Stimulated activated CD8-positive, alpha-beta memory T cell treated with anti-CD3 and anti-CD28 coated beads, Interleukin-12 subunit alpha, Interleukin-12 subunit beta, amount 100 ng/mL, for 4 hours (primary cell): ENCODE results near the gene GCSAM.
A peak's percentile ranks its signal among the peaks of the same experiment; 100 is the strongest.

Source experiments
- DNase-seq: peaks from one replicate; pipeline ENCODE4 v3.0.0-alpha.2; 2020; ENCODE audit warnings: low read depth

Gene GCSAM, protein sequence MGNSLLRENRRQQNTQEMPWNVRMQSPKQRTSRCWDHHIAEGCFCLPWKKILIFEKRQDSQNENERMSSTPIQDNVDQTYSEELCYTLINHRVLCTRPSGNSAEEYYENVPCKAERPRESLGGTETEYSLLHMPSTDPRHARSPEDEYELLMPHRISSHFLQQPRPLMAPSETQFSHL

DNA sequence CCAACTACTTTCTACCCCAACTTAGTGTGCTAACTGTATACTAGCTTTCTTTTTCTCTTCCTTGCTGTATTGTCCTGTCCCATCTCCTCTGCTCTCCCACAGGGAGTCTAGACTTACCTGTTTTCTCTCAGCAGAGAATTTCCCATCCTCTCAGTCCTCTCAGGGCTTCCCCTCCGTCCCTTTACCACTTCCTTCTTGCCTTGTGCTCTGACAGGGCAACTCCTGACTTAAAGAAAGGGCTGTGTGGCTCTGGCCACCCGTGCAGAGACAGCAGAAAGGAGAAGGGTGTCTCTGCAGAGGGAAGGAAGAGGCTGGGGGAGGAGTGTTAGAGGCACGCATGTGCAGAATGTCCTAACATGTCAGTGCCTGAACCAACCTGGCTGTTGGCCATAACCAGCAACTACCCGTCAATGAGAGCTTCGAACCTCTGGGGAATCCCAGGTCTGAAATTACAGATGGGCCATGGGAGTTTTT, at the start of gene GCSAM:
GCSAM (minus strand) TSS at position 274 of the 474 bp plus-strand sequence; CDS start at position 146, 128 bp downstream.
- peak; percentile 16 for DNase-seq

DNA sequence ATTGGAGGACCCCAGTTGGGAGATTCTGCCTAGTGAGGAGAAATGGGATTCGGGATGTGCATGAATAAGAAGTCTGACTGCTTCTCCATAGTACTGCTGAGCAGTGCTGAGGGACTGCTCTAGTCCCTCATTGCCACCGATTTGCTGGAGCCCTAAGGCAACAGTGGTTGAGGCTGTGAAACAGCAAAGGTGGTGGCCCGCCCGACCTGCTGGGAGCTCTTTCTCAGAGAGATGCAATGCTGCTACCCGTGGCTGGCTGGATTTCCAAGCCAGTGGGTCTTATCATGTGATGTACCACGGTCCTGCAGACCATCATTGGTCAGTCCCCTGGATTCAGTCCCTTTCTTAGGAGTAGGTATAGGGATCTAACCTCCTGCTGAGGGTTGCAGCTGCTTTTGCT, 42.6 kb upstream of the GCSAM start:
- DNase-seq, result no peak

DNA sequence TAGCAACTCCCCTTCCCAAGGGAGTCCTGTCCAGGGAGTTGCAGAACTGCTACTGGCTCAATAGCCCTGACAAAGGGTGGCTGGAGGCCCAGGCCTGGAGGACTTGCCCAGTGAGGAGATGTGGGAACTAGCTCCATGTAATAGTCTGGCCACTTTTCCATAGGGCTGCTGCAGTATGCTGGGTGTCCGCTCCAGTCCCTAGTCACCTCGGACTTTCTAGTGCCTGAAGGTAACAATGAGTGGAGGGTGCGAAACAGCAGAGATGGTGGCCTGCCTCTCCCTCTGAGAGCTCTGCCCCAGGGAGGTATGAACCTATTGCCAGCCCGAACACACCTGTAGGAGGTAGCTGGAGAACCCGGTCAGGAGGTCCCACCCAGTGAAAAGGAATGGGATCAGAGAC, 42.0 kb upstream of the GCSAM start:
- no peak for DNase-seq

DNA sequence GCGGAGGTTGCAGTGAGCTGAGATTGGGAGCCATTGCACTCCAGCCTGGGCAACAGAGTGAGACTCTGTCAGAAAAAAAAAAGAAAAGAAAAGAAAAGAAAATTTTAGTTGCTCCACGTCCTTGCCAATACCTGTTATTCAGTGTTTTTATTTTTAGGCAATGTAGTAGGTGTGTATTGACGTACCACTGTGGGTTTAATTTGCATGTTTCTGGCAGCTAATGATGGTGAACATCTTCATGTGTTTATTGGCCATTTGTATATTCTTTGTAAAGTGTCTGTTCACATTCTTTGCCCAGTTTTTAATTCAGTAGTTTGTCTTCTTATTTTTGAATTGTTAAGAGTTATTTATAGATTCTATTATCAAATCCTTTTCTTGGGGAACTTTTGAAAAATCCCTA, 38.1 kb upstream of the GCSAM start:
- no peak for DNase-seq

DNA sequence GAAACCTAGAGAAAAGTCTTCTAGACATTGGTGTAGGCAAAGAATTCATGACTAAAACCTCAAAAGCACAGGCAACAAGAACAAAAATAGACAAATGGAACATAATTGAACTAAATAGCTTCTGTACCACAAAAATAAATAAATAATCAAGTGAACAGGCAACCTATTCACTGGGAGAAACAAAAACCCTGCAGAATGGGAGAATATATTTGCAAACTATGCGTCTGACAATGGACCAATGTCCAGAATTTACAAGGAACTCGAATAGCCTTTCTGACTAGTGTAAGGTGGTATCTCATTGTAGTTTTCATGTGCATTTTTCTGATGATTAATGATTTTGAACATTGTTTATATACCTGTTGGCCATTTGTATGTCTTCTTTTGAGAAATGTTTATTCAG, 37.0 kb upstream of the GCSAM start:
- no peak for DNase-seq

DNA sequence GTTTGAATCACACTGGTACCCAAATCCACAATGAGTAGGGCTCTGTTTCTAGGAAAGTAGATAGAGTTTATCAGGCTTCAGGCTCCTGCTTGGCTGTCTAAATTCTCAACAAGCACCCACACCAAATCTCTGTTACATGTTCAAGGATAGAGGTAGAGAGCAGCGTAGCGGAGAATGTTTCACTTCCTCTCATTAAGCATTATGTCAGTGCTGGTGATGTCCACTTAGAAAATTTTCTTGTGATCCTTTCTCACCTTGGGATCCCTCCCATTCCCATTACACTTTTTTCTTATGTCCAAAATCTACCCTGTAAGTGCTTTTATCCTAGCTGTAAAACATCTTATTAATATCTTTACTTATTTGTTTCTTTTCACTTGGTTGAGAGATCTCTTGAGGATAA, 34.7 kb upstream of the GCSAM start:
- DNase-seq, result no peak

DNA sequence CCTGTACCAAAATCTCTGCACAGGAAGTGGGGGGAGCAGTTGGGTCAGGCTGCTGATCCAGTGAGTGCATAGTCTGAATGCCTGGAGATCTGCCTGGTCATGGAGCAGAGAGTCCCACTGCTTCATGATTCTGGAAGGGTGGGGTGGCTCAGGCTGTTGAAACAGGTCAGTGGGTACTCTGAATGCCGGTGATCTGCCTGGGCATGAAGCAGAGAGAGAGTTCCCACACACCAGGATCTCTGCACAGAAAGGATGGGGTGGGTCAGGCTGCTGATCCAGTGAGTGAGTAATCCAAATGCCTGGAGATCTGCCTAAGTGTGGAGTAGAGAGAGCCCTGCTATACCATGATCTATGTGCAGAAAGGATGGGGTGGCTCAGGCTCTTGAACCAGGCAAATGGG, 16.1 kb upstream of the GCSAM start:
- DNase-seq, result no peak

DNA sequence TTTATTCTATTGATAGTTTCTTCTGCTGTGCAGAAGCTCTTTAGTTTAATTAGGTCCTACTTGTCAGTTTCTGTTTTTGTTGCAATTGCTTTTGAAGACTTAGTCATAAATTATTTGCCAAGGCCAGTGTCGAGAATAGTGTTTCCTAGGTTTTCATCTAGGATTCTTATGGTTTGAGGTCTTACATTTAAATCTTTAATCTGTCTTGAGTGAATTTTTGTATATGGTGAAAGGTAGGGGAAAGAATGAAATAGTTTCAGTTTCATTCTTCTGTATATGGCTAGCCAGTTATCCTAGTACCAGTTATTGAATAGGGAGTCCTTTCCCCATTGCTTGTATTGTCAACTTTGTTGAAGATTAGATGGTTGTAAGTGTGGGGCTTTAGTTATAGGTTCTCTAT, 10.6 kb upstream of the GCSAM start:
- DNase-seq, result no peak

DNA sequence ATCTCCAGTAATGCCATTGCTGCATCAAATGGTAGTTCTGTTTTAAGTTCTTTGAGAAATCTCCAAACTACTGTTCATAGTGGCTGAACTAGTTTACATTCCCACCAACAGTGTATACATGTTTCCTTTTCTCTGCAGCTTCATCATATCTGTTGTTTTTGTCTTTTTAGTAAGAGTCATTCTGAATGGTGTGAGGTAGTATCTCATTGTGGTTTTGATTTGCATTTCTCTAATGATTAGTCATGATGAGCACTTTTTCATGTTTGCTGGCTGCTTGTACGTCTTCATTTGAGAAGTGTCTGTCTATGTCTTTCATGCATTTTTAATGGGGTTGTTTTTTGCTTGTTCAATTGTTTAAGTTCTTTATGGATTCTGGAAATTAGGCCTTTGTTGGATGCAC, 10.2 kb upstream of the GCSAM start:
- DNase-seq, result no peak

DNA sequence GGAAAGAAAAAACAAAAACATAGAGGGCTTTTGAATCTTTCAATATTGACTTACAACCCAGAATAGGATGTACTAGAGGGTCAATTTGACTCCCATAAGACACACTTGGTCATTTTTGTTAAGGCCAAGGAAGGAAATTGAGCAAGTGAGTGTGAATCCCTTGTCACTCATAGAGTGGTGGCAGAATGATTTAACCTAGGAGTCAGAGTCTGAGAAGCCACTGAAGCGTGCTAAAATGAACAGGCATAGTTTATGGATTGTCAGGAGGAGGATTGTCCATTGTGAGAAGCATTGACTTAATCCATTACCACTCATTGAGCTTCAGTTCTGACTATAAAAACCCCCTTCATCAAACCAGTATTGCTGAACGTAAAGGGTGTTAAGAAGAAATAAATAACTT, 8.2 kb upstream of the GCSAM start:
- DNase-seq, result no peak

DNA sequence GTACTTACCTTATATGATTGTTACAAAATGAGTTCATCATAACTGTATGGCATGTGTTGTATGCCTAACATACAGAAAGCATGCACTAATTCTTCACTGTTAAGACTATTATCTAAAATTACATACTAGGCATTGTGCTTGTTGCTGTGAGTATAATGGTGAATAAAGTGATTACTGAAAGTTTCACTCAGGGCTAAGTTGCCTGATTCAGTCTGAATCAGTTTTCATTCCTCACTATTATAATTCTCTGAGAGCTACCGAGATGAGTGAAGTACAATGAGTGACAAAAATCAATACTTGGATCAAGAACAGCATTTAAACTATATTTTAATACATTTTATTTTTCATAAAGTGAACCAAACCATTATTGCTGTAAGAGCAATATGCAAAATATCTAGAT, 7.5 kb upstream of the GCSAM start:
- DNase-seq, result no peak

DNA sequence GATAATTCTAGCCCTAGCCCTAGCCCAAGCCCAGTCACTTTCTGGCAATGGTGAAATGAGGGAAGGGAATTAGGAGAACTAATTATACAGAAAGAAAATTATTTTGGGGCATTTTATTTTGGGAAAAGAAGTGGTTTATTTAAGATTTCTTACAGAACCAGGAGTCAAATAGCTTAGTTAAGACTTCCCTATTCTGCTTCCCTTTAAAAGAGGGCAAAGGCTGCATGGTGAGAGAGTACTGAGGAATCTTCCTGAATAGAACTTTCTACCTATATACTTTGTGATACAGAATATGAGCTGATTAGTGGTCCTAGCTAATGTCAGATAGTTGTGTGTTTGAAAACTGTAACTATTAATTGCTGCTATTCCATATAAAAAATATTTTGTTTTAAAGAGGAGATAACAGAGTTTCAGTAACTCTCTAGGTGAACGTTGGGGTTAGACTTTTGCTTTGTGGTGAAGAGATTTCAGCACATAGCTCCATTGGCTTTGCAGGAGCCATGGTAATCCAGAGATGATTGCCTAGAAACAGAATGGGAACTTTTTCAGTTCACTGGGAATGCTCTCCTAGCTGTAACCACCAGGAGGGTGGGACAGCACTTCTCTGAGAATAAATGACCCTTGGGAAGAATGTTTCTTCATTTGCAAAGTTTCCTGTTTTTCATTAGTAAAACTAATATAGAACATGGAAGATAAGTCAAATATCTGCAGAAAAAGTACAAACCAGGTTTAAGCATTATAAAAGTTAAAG, 5.3 kb upstream of the GCSAM start:
- DNase-seq, result no peak

DNA sequence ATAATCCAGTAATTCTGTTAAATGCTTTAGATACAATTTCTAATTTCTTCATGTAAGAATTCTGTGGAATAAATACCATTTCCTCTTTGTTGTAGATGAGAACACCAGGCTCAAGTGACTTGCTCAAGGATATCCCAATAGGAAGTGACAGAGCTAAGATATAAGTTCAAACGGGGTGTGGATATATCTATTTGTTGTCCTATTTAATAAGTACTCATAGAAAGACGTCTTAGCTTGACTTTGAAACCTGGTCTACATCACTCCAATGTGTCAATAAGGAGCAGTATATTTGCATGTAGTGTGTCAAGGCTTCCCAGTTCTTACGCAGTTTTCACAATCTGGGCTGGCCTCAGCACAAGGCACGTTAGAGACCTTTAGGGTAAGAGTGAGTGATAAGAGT, 4.7 kb upstream of the GCSAM start:
- no peak for DNase-seq

DNA sequence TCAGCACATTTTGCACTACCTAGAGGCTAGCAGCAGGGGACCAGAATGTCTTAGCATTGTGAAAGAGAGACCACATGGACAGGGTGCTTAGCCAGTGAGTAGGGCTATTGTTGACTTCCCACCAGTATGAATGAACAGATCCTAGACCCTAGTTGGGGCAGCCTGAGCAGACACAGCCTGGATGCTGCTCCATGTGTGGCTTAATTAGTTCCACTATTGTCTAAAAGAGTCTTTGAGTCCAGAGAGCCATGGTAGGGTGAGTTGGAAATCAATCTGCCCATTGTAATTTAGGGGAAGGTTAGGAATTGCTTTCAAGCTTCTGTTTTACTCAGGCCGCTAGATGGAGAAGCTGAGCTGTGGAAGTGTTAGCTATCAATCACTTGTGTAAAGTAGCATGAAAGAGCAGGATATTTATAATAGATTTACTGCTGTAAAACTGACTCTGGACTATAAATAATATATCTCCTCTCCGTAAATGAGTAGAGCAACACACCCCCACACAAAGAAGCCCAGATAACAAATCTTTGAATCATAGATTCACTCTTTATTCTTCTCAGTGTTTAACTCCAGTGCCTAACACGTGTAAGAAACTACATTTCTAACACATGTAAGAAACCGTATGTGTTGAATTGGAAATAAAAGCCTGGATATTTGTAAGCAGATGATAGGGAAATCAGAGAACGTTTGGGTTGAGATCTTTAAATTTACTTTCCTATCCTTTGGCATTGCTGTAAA, 4.1 kb upstream of the GCSAM start:
- DNase-seq, result no peak

DNA sequence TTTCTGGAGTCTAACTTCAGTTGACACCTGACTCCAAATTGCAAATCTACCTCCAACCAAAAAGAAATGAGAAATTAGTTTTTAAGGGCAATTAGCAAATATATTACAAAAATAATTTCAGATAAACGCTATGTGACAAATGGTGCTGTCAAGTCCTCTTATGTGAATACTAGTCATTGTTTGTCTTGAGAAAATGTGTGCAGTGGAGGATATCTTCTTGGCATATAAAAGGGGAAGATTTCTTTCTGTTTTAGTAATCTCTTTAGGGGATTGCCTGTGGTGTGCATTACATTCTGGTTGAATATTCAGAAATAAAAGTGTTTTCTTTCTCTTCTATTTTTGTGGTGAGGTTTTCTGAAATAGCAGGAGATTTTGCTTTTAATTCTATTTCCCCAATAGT, 3.0 kb upstream of the GCSAM start:
- DNase-seq, result no peak

DNA sequence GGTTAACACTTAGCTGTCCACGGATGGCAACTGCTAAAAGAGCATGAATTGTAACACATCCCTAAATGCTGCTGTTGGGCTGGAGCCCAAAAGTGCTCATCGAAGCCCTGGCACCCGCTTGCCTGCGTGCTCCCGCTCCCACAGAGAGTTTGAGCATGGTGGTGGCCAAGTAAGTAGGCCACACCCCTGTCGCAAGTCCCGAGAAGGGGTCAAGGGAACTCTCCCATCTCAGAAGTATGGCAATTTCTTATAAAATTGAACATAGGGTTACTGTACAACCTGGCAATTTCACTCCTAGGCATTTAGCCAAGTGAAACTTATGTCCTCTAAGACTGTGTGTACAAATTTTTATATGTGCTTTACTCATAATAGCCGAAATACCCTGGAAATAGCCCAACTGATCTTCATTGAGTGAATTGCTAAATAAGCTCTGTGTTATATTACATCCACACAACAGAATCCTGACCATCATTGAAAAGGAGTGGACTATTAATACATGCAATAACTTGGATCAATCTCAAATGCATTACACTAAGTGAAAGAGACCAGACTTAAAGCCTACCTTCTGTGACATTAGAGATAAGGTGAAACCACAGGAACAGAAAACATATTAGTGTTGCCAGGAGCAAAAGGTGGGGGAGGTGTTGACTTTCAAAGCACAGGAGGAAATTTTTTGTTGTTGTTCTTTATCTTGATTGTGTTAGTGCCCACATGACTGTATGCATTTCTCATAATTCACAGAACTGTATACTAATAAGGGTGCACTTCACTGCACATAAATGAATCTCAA, 1.5 kb upstream of the GCSAM start:
- DNase-seq, result no peak

DNA sequence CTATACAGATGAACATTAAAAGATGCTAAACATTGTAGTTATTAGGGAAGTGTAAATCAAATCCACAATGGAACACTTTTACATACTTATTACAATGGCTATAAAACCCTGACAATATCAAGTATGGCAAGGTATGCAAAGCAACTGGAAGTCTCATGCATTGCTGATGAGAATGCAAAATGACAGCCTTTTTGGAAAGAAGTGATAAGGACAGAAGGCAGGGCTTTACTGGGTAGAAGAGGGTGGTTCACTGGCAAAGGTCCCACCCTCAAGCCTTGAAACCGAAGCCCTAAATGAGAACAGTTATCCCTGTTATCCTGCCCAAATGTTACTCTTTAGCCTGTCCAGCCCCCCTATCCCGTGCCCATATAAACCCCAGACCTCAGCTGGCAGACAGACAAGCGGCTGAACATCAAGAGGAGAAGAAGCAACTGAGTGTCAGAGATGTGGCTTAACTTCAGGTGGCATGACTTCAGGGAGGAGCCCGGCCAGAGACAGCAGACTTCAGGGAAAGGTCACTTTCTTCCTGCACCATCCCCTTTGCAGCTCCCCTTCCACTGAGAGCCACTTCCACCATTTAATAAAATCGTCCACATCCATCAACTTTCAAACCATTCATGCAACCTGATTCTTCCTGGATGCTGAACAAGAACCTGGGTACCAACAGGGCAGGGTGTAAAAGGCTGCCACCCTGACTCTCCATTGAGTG, 732 bp upstream of the GCSAM start:
- no peak for DNase-seq

DNA sequence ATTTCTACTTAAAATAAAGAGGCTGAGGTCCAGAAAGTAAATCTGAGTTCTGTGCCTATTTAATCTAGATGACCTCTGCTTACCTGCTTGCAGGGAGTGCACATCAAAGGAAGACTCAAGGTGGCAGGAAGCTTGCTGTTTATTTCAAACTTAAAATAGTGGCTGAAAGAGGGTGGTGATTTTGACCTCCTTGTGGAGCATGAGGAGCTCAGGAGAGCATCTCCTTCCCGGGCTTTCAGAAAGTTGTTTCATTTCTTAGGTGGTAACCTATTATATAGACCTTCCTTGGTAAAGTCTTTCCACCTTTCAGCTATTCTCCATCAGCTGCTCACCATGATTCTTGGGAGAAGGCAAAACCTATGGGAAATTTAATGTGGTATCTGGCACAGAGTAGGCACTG, 494 bp downstream of the GCSAM start:
- no peak for DNase-seq

DNA sequence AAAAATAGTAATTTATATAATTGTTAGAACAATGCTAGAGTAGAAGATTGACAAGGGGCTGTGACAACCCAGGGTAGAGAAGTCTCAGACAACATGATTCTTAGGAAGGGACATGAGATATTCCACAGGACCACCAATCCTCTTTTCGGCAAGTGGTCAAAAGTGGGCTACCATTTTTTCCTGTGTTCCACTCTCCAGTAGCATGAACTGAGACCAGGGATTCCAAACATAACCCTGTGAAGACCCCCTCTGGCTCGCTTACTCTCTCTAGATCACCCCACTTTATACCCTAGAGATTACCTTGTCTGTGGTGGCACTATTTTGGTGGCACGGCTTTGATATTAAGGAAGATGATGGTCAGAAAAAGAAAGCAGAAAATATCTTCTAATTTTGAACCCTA, 960 bp downstream of the GCSAM start:
- no peak for DNase-seq

DNA sequence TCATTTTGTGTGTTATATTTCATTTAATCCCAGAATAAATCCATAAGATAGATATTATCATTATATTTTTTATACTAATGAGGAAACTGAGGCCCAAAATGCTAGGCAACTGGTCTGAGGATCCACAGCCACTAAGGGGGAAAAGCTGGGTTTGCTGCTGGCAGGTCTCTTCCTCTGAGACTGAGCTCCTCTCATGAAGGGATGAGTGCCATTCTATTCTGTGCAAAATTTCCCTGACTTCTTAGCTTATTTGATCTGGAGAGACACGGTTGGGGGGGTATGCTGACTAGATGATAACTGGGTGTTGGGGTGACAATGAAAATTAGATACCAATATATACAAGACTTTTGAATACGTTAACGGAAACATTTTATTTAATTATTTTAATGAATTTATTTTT, 1.9 kb downstream of the GCSAM start:
- no peak for DNase-seq

DNA sequence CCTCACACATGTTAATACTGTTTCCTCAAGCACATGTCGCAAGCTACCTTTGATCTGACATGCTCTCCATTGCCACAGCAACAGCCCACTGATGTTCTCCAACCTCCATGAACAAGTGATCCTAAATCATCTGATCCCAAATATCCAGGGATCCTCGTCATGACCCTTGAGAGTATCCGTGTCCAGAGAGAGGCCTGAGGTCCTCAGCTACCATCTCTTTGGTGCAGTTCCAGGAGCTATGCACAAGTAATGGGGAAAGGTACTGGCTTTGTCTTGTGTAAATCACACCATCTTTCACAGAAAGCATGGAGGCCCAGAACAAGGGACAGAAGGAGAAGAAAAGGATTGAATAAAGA, 2.4 kb downstream of the GCSAM start:
- DNase-seq, result no peak
